Ascending aorta (tissue), 2 donors: Measurements from ENCODE around the gene FHIT. TPM values are rescaled to one million over a fixed set of nuclear protein-coding genes. Genes with fewer than 3 reads are reported as not detected.

Experiments
- DNase-seq, 2 donors: peaks; one replicate each; pipeline ENCODE4 v3.0.0-alpha.2; 2019; ENCODE audit warnings: low spot score in 2 of 2
- H3K27ac ChIP-seq, 2 donors: fragments of 200-600 bp; sonication (generic); one replicate each; pipeline ENCODE4 v1.5.1; 2016 to 2017; ENCODE audit warnings: mild to moderate bottlenecking in 1 of 2
- H3K27me3 ChIP-seq: fragments of 200-600 bp; sonication (generic); one replicate; pipeline ENCODE4 v1.5.1; 2017
- H3K36me3 ChIP-seq, 2 donors: fragments of 200-600 bp; sonication (generic); one replicate each; pipeline ENCODE4 v1.5.1; 2016
- H3K4me1 ChIP-seq, 2 donors: fragments of 200-600 bp; sonication (generic); one replicate each; pipeline ENCODE4 v1.5.1; 2016 to 2017; ENCODE audit warnings: mild to moderate bottlenecking in 1 of 2
- H3K4me3 ChIP-seq, 2 donors: fragments of 200-600 bp; sonication (generic); one replicate each; pipeline ENCODE4 v1.5.1; 2016 to 2017; ENCODE audit warnings: mild to moderate bottlenecking in 1 of 2
- H3K9me3 ChIP-seq, 2 donors: fragments of 200-600 bp; sonication (generic); one replicate each; pipeline ENCODE4 v1.5.1; 2016
- CTCF ChIP-seq, 3 experiments: fragments of 200-600 bp in 2 of 3; fragments of 450-650 bp in 1 of 3; sonication (generic) in 2 of 3; IDR thresholded peaks; one replicate each; pipeline ENCODE4 v1.5.1; 2016 to 2019; ENCODE audit warnings: antibody characterized with exemption in 3 of 3, mild to moderate bottlenecking in 1 of 3, moderate library complexity in 1 of 3
- intact Hi-C: fragments of 100-400 bp; cut with DNase I; formaldehyde crosslinking; loops from one replicate; pipeline ENCODE4 v1.15.1; 2023
- total RNA-seq: library from RNA; depleted of rRNA; stranded (reverse); fragments of >200 nt; gene quantifications from one replicate; pipeline ENCODE4 v1.1.0, GENCODE V29; 2016

Gene FHIT
- total RNA-seq, 1 donor from 2014 or later: 0.21 TPM

GRCh38 chr3:60013241-60013640, 1238.0 kb downstream of the FHIT start:
- TF ChIP-seq CTCF (IDR thresholded peaks at IDR 0.05): no peak
- H3K4me3 ChIP-seq: no peak overlapping the region

GRCh38 chr3:60011218-60011617, 1240.0 kb downstream of the FHIT start:
- Histone ChIP-seq H3K27ac (no peak overlapping the region), H3K9me3 (no peaks in the 10 kb centered on the region), H3K27me3 (no peaks in the 10 kb centered on the region), H3K4me3 (no peak overlapping the region), H3K4me1 (no peaks in the 10 kb centered on the region), H3K36me3 (no peaks in the 10 kb centered on the region)
- no peak for TF ChIP-seq CTCF (IDR thresholded peaks at IDR 0.05)
- intact Hi-C loops: no loop called here
- DNase-seq: no peak

More at GRCh38 chr3:60013241-60013640, 1238.0 kb downstream of the FHIT start:
- Histone ChIP-seq H3K4me1 (no peaks in the 10 kb centered on the region), H3K9me3 (no peaks in the 10 kb centered on the region), H3K36me3 (no peaks in the 10 kb centered on the region), H3K27ac (no peak overlapping the region), H3K27me3 (no peaks in the 10 kb centered on the region)
- intact Hi-C loops: no loop called here
- no peak for DNase-seq

GRCh38 chr3:60010781-60011180, 1240.5 kb downstream of the FHIT start:
- H3K27me3 ChIP-seq: no peaks in the 10 kb centered on the region
- H3K27ac ChIP-seq: no peak overlapping the region
- H3K9me3 ChIP-seq: no peaks in the 10 kb centered on the region
- no peak for TF ChIP-seq CTCF (IDR thresholded peaks at IDR 0.05)
- H3K36me3 ChIP-seq: no peaks in the 10 kb centered on the region
- H3K4me3 ChIP-seq: no peak overlapping the region
- H3K4me1 ChIP-seq: no peaks in the 10 kb centered on the region
- intact Hi-C loops: no loop called here
- no peak for DNase-seq

GRCh38 chr3:60009931-60010478, 1241.2 kb downstream of the FHIT start:
- intact Hi-C loops: no loop called here
- Histone ChIP-seq H3K36me3 (no peaks in the 10 kb centered on the region), H3K27ac (no peak overlapping the region), H3K9me3 (no peaks in the 10 kb centered on the region), H3K4me3 (no peak overlapping the region), H3K27me3 (no peaks in the 10 kb centered on the region), H3K4me1 (no peaks in the 10 kb centered on the region)
- no peak for DNase-seq
- TF ChIP-seq CTCF (IDR thresholded peaks at IDR 0.05): no peak

- no peaks in the 10 kb centered on the region for H3K4me1 ChIP-seq
- TF ChIP-seq CTCF (IDR thresholded peaks at IDR 0.05): no peak
- intact Hi-C loops: no loop called here
- no peak for DNase-seq
- H3K27me3 ChIP-seq: no peaks in the 10 kb centered on the region
- H3K27ac ChIP-seq: no peak overlapping the region
- H3K36me3 ChIP-seq: no peaks in the 10 kb centered on the region
- H3K4me3 ChIP-seq: no peak overlapping the region
- H3K9me3 ChIP-seq: no peaks in the 10 kb centered on the region
Observed at GRCh38 chr3:60001369-60001768, 1249.9 kb downstream of the FHIT start.
